IMR-90 (cell line): ENCODE measurements around the gene SEC14L1. TPM values are rescaled to one million over a fixed set of nuclear protein-coding genes. Genes with fewer than 3 reads are reported as not detected.

Experiments used
- ATAC-seq: fragments of 200-7000 bp; cut with Tn5 transposase; 2 replicates; pipeline ENCODE4 v1.9.1; 2020; ENCODE audit warnings: low read depth, mild to moderate bottlenecking, moderate library complexity
- BruUV-seq: library from RNA; stranded (reverse); fragments of 400-500 nt; replicated peaks from 2 replicates; lab custom pipeline; 2021; lab: Mats Ljungman, UMichigan
- CTCF ChIA-PET: fragments of 300-600 bp; formaldehyde crosslinking; extraction: SDS; loops from one replicate; lab custom pipeline; 2021; ENCODE audit warnings: antibody characterized with exemption; lab: Yijun Ruan, JAX
- POLR2A ChIA-PET: fragments of 300-600 bp; sonication (Branson Sonifier 250); formaldehyde crosslinking; loops from one replicate; lab custom pipeline; 2022; ENCODE audit warnings: antibody characterized with exemption; ENCODE audit not compliant: unreplicated experiment; lab: Charles Lee
- DNase-seq: peaks from one replicate; pipeline ENCODE4 v3.0.0; 2013
- H2AFZ ChIP-seq: replicated peaks from 2 replicates; pipeline ENCODE3; 2013; ENCODE audit warnings: low read length, mild to moderate bottlenecking; ENCODE audit not compliant: poor library complexity
- H2AK5ac ChIP-seq: 2 replicates; pipeline ENCODE4 v1.6.1; 2013; ENCODE audit warnings: low read depth, low read length, inconsistent platforms
- H2AK9ac ChIP-seq: replicated peaks from 2 replicates; pipeline ENCODE3; 2013; ENCODE audit warnings: mild to moderate bottlenecking, low read depth, low read length, moderate library complexity; ENCODE audit not compliant: poor library complexity
- H2BK120ac ChIP-seq: 2 replicates; pipeline ENCODE4 v1.6.1; 2013; ENCODE audit warnings: low read depth, low read length, inconsistent platforms
- H2BK15ac ChIP-seq: 3 replicates; pipeline ENCODE4 v1.6.1; 2013; ENCODE audit warnings: low read depth, low read length, inconsistent platforms
- H2BK20ac ChIP-seq: 2 replicates; pipeline ENCODE4 v1.6.1; 2013; ENCODE audit warnings: low read depth, mild to moderate bottlenecking, inconsistent platforms, low read length, moderate library complexity
- H2BK5ac ChIP-seq: 2 replicates; pipeline ENCODE4 v1.6.1; 2013; ENCODE audit warnings: mild to moderate bottlenecking, low read depth, low read length, inconsistent platforms; ENCODE audit not compliant: poor library complexity, severe bottlenecking
- H3K14ac ChIP-seq: replicated peaks from 2 replicates; pipeline ENCODE4 v1.6.1; 2013; ENCODE audit warnings: low read depth, low read length, inconsistent platforms
- H3K18ac ChIP-seq: 2 replicates; pipeline ENCODE4 v1.6.1; 2013; ENCODE audit warnings: low read depth, low read length, control low read depth
- H3K23ac ChIP-seq: 2 replicates; pipeline ENCODE4 v1.6.1; 2013; ENCODE audit warnings: low read depth, low read length, inconsistent platforms
- H3K27ac ChIP-seq: 2 replicates; pipeline ENCODE4 v1.5.1; 2013; ENCODE audit warnings: mild to moderate bottlenecking, control low read depth, low read length; ENCODE audit not compliant: insufficient read depth
- H3K27me3 ChIP-seq: 2 replicates; pipeline ENCODE4 v1.6.1; 2013; ENCODE audit warnings: low read length; ENCODE audit not compliant: control insufficient read depth, insufficient read depth
- H3K36me3 ChIP-seq: 2 replicates; pipeline ENCODE4 v1.6.1; 2013; ENCODE audit warnings: low read length, mixed read lengths; ENCODE audit not compliant: control insufficient read depth, insufficient read depth
- H3K4ac ChIP-seq: 2 replicates; pipeline ENCODE4 v1.6.1; 2013; ENCODE audit warnings: low read depth, low read length, inconsistent platforms
- H3K4me1 ChIP-seq: 2 replicates; pipeline ENCODE4 v1.6.1; 2013; ENCODE audit warnings: low read length, mixed read lengths; ENCODE audit not compliant: control insufficient read depth, insufficient read depth
- H3K4me2 ChIP-seq: 2 replicates; pipeline ENCODE4 v1.6.1; 2013; ENCODE audit warnings: low read depth, mild to moderate bottlenecking, control low read depth, low read length, moderate library complexity
- H3K4me3 ChIP-seq: 2 replicates; pipeline ENCODE4 v1.5.1; 2013; ENCODE audit warnings: low read depth, mild to moderate bottlenecking, control low read depth, low read length, moderate library complexity; ENCODE audit not compliant: insufficient read depth
- H3K56ac ChIP-seq: 2 replicates; pipeline ENCODE4 v1.6.1; 2013; ENCODE audit warnings: low read length, inconsistent platforms; ENCODE audit not compliant: insufficient read depth; ENCODE audit errors: extremely low read depth
- H3K79me1 ChIP-seq, 2 experiments: 2 replicates each; pipeline ENCODE4 v1.6.1; 2013; ENCODE audit warnings: low read length in 2 of 2, inconsistent platforms in 1 of 2, low read depth in 1 of 2
- H3K9ac ChIP-seq: 2 replicates; pipeline ENCODE4 v1.6.1; 2013; ENCODE audit warnings: low read depth, low read length, control low read depth
- H3K9me1 ChIP-seq: 2 replicates; pipeline ENCODE4 v1.6.1; 2013; ENCODE audit warnings: low read length, inconsistent platforms; ENCODE audit not compliant: insufficient read depth
- H3K9me3 ChIP-seq: 2 replicates; pipeline ENCODE4 v1.6.1; 2013; ENCODE audit warnings: low read length; ENCODE audit not compliant: control insufficient read depth, insufficient read depth
- H4K20me1 ChIP-seq: 2 replicates; pipeline ENCODE4 v1.6.1; 2013; ENCODE audit warnings: low read length, inconsistent platforms; ENCODE audit not compliant: insufficient read depth
- H4K5ac ChIP-seq: 2 replicates; pipeline ENCODE4 v1.6.1; 2013; ENCODE audit warnings: mild to moderate bottlenecking, low read depth, low read length, control low read depth
- H4K8ac ChIP-seq, 2 experiments: 2 replicates each; pipeline ENCODE4 v1.6.1; 2013; ENCODE audit warnings: low read depth in 2 of 2, low read length in 2 of 2, control low read depth in 1 of 2, inconsistent platforms in 1 of 2
- H4K91ac ChIP-seq: 2 replicates; pipeline ENCODE4 v1.6.1; 2013; ENCODE audit warnings: low read depth, low read length, inconsistent platforms; ENCODE audit not compliant: insufficient read depth
- MXI1 ChIP-seq: IDR thresholded peaks from 2 replicates; pipeline ENCODE4 v1.6.1; 2012; ENCODE audit warnings: low read depth, mild to moderate bottlenecking, low read length, moderate library complexity, borderline replicate concordance
- POLR2A ChIP-seq: IDR thresholded peaks from 2 replicates; pipeline ENCODE4 v1.6.1; 2012; ENCODE audit warnings: mild to moderate bottlenecking, low read depth, low read length
- RAD21 ChIP-seq: IDR thresholded peaks from 2 replicates; pipeline ENCODE4 v1.6.1; 2012; ENCODE audit warnings: low read length, improper control_type of control experiment
- RCOR1 ChIP-seq: IDR thresholded peaks from 2 replicates; pipeline ENCODE4 v1.6.1; 2012; ENCODE audit warnings: mild to moderate bottlenecking, low read length, improper control_type of control experiment; ENCODE audit not compliant: insufficient replicate concordance
- RFX5 ChIP-seq: IDR thresholded peaks from 2 replicates; pipeline ENCODE4 v1.8.0; 2012; ENCODE audit warnings: low read depth, mild to moderate bottlenecking, low read length, moderate library complexity
- SMC3 ChIP-seq: fragments of 150-350 bp; IDR thresholded peaks from 2 replicates; pipeline ENCODE4 v1.6.1; 2016; ENCODE audit warnings: low read depth, mild to moderate bottlenecking, antibody characterized with exemption, low read length, moderate library complexity
- WGBS, 2 experiments: methylation state at CpG; one replicate each; pipeline versions ENCODE4 v1.1.5 to v1.1.7; 2013; ENCODE audit warnings: missing lambda C conversion rate in 2 of 2; ENCODE audit not compliant: insufficient read length in 1 of 2; ENCODE audit errors: extremely low coverage in 2 of 2; 5-methylcytosine and 5-hydroxymethylcytosine counted together
- dilution Hi-C: fragments of 300-500 bp; cut with HindIII; formaldehyde crosslinking; loops from one replicate; pipeline ENCODE4 v1.14.3; 2018; ENCODE audit warnings: low sequenced_read_pairs; ENCODE audit not compliant: unreplicated experiment
- in situ Hi-C: fragments of 300-500 bp; cut with MboI; formaldehyde crosslinking; loops from 3 replicates; pipeline ENCODE4 v1.14.3; 2019; ENCODE audit warnings: low sequenced_read_pairs, inconsistent platforms, mixed read lengths
- intact Hi-C: fragments of 100-400 bp; cut with micrococcal nuclease; formaldehyde crosslinking; loops from 2 replicates; pipeline ENCODE4 v1.10.0; 2022
- polyA plus RNA-seq, 3 experiments: library from polyadenylated mRNA; depleted of rRNA; stranded (reverse); fragments of >200 nt; gene quantifications; 2 replicates each; pipeline ENCODE4 v1.2.3, GENCODE V29; 2012; ENCODE audit warnings: low replicate concordance in 1 of 3
- total RNA-seq: library from RNA; depleted of rRNA; stranded (reverse); fragments of >200 nt; gene quantifications from 2 replicates; pipeline ENCODE4 v1.2.3, GENCODE V29; 2012

SEC14L1 gene
- total and polyA plus RNA-seq, 2 of the 4 experiments (the other 2 are of a cell fraction): 24.9 to 35.8 TPM

DNA sequence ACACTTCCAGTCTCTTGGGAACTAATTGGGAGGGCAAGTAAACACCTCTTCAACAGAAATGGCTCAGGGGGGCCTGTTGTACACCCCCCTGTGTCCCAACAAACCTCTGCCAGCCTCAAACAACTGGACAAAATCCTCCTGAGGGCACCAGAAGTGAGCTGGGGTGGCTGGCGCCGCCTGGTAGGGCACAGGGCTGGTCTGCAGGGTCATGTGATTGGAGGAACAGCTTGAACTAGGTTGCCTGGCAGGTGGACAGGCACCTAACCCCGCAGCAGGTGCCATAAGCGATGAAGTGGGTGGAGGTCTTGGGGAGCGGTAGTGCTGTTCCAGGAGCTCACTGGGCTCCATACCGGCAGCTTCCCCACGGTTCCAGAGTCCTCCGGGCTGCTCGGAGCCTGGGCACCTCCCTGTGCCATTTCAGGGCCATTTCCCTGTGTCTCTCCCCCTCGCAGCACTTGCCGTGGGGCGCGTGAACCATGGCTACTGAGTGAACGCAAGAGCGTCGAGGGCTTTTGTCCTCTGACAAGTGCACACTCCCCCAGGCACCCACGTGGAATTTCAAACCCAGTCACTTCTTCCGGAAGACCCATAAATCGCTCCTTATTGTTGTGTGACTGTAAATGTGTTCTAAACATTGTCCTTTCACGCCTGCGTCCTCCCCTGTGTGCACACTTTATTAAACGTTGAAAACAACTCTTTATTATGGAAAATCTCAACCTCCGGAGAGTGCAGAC is 101.5 kb downstream of the SEC14L1 start:
- no peaks in the 10 kb centered on the region for H3K79me1 ChIP-seq
- TF ChIP-seq SMC3 (no peak), POLR2A (no peak), RAD21 (no peak), MXI1 (no peak), RFX5 (no peak), RCOR1 (no peak)
- H3K4me3 ChIP-seq: no peak overlapping the region
- no peak overlapping the region for H2AK9ac ChIP-seq
- no peak overlapping the region for H4K8ac ChIP-seq
- ChIA-PET CTCF (no interaction called here), POLR2A (no interaction called here)
- H3K56ac ChIP-seq: no peak overlapping the region
- intact Hi-C loops: no loop called here
- H2BK15ac ChIP-seq: no peak overlapping the region
- no TSS peak for BruUV-seq
- no peak overlapping the region for H3K23ac ChIP-seq
- no peak overlapping the region for H2BK20ac ChIP-seq
- no peaks in the 10 kb centered on the region for H3K9me3 ChIP-seq
- DNase-seq (no peak), ATAC-seq (no peak)
- no peak overlapping the region for H3K18ac ChIP-seq
- no peak overlapping the region for H4K5ac ChIP-seq
- H3K27ac ChIP-seq: no peak overlapping the region
- no peaks in the 10 kb centered on the region for H3K36me3 ChIP-seq
- no peak overlapping the region; the same call in 1 of the 2 replicates for H2AK5ac ChIP-seq
- no peak overlapping the region for H3K9ac ChIP-seq
- H2BK5ac ChIP-seq: no peak overlapping the region
- 69% methylated on average over 6 of the region's 23 CpGs; no CpG with 5 or more reads in 1 of the 2 experiments for WGBS, 2 experiments
- H3K9me1 ChIP-seq: no peaks in the 10 kb centered on the region
- no peaks in the 10 kb centered on the region; the same call in 1 of the 2 replicates for H3K27me3 ChIP-seq
- H3K4me2 ChIP-seq: no peak overlapping the region
- H2AFZ ChIP-seq: no peak overlapping the region
- H2BK120ac ChIP-seq: no peak overlapping the region
- H3K14ac ChIP-seq: no peak overlapping the region
- H4K20me1 ChIP-seq: no peaks in the 10 kb centered on the region
- H4K91ac ChIP-seq: no peak overlapping the region
- in situ Hi-C loops: loop anchor here (5.0 to 25.0 kb wide), 2 partner anchors 155 to 380 kb away; partner anchors contain the start of gene MGAT5B
- no peak overlapping the region for H3K4ac ChIP-seq
- peaks cover 3% of the 10 kb centered on the region; the same call in 1 of the 2 replicates for H3K4me1 ChIP-seq
- dilution Hi-C loops: no loop called here
